Body of pancreas (tissue), 4 donors: ENCODE measurements around the gene LRP10.

Experiments
- CTCF ChIP-seq, 7 experiments: fragments of 450-650 bp in 4 of 7; fragments of 200-600 bp in 3 of 7; sonication (generic) in 3 of 7; IDR thresholded peaks; one replicate each; pipeline ENCODE4 v1.5.1; 2016 to 2019; ENCODE audit warnings: antibody characterized with exemption in 7 of 7
- POLR2A ChIP-seq, 3 donors: fragments of 450-650 bp; IDR thresholded peaks; one replicate each; pipeline ENCODE4 v1.6.1; 2016; ENCODE audit warnings: antibody characterized with exemption in 3 of 3, mild to moderate bottlenecking in 2 of 3

- TF ChIP-seq POLR2A (IDR thresholded peaks at IDR 0.05) (no peak), CTCF (IDR thresholded peaks at IDR 0.05) (no peak)
These were observed 17.1 kb downstream of the LRP10 start for GRCh38 chr14:22888662-22889061.
